GM18502 (cell line): ENCODE results near the gene IL19.
A peak's percentile ranks its signal among the peaks of the same experiment; 100 is the strongest.

Source experiments
- ATAC-seq: cut with Tn5 transposase; IDR thresholded peaks from one replicate; pipeline ENCODE4 v1.9.1; 2021; ENCODE audit warnings: mild to moderate bottlenecking; ENCODE audit not compliant: unreplicated experiment, poor library complexity

The IL19 gene

DNA sequence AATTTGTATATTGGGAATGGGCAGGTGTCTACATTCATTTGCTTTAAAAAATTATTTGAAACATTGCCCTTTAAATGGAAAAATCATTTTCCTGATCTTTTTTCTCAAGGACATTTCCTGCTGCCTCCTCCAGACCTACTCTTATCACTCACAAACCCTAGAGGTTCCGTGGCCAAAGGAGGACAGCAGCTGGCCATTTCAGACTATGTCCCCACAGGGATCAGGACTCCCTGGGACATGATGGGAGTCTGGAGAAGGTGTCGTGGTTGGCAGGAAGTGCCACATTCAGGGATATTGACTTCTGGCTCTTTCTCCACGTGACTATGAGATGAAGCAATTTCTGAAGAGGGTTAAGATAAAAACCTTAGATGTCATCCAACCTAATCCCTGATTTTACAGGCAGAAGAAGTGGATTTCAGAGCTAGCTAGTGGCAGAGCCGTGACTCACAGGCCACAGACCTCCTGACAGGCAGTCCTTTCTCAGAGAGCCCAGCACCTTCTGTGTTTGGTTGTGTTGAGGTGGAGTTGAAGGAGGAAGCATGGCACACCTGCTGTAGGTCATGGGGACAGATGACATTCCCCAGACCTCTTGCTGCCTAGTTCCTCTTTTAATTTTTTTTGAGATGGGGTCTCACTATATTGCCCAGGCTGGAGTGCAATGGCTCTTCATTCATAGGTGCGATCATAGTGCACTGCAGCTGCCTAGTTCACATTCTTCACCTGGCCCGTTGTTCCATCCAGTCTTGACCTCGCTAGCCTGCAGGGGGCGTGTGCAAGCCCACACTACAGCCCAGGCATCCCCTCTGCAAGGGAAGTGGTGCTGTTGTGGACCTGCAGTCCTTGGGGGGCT, 27.2 kb downstream of the IL19 start:
- ATAC-seq = no peak

DNA sequence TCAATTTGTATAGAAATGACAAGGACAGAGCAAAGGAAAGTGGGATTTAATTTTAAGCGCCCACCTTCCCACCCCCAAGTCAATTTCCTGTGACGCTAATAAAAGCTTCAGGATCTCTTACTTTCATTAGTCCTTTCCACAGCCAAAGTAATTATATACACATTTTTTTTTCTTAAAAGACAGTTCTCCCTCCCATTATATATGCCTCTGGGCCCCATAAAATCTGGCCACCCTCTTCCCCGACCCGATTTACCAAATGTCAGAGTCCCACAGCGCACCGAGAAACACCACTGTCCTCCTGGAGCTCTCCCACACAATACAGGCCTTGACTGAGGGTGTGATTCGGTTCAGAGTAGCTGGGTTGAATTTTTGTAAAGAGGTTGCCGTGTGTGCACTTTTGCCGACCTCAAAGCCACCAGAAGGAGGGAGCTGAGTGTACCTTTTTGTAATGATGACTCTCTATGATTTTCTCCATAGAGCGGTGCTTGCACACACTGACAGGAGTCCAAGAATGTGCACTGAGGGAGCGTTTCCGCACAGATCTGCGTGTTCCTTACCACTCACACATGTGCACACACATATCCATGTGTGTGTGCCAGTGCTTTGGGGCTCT, 27.9 kb downstream of the IL19 start:
- ATAC-seq = no peak

DNA sequence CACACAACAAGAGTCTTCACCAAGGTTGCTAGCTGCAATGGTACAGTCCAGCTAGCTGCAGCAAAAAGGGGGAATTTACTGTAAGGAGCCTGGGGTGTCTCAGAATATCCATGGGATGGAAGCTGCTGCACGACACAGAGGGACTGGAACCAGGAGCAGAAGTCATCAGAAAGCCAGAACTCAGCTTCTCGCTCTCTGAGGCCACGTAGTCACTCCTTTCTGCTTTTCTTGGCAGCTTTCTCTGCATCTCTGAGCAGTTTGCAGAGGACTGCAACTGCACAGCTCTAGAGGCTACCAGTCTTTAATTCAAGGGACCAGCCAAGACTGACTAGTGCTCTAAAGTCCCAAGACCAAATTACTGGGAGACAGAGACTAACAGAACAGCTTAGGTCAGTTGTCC, 28.7 kb downstream of the IL19 start:
- ATAC-seq = no peak

DNA sequence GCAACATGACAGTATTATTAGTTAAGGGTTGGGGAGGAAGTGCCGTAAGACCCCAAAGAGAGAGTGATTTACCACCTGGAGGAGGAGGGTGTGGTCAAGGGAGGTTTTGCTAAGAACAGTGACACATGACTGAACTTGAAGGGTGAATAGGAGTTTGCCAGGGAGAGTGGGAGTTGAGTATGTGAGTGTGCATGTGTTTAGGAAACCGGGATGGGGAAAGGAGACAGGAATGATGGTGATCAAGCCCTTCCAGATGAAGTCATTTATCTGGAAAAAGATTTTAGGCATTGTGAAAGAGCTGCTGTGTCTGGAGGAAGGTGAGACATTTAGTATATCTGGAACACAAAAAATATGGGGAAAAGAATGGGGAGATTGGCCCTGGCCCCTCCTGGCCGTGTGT, 29.8 kb downstream of the IL19 start:
- ATAC-seq = no peak

DNA sequence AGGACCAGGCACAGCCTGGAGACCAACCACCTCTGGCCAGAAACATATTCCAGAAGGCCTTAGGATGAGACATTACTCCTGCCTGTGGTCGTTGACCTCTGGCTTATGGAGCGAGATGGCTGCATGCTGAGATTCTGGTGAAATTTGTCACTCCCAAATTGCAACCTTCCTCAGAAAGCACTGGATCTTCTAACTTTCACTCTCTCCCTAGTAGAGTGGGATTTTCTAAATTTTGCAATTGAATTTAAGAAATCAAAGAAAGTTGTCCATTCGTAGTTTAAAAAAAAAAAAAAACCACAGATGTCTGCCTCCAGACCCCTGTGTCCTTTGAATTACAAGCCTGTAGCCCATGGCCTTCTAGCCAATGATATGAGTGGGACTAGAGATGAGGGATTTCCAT, 30.3 kb downstream of the IL19 start:
- ATAC-seq = no peak

DNA sequence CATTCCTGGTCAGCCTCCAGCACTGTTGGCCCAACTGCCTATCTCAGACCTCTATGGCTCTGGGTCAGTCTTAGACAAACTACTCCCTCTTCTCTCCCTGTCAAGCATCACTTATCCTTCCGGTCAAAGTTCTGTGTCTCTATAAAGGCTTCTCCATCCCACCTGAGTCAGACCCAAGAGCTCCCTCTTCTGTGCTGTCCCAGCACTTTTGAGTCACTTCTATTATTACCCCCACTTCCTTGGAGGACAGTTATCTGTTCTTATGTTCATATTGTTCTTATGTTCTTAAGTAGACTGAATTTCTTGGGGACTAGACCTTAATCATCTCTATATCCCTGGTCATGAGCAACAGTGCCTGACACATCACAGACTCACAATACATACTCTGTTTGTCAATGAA, 30.9 kb downstream of the IL19 start:
- no peak for ATAC-seq

DNA sequence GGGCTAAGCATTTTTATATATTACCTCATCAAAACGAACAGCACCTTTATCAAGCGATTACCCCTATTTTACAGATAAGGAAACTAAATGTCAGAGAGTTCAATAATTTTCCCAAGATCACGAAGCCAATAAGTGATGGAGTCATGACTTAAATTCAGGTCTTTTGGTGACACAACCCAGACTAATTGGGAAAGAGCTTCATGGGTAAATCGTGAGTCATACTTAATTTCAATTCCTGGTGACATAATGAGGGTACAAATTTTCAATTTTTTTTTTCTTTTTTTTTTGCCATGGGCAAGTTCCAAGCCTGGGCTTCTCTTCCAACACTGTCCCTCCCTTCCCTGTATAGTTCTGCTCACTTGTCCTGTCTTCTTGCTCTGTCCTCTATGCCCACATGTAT, 31.8 kb downstream of the IL19 start:
- ATAC-seq = no peak

DNA sequence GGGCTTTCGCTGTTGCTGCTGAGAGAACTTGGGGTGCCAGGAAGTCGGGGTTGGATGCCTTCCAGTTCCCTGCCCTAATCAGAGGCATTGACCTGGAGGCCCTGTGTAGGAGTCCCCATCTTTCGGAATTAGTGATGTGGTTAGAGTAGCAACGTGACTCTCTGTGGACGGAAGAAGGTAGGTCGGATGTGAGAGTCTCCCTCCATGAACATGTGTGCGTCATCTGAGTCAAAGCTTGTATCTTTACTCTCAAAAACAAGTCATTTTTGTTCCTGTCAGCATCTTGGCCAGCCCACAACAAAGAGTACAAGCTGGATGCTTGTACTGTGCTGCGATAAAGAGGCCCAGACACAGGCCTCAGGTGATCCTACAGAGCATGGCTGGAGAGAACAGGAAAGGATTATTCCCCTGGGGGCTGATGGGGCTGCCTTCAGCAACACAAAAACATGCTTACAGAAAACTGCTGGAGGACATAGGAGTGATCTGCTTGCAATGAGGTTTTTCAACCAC, 32.7 kb downstream of the IL19 start:
- peak; percentile 96 for ATAC-seq

DNA sequence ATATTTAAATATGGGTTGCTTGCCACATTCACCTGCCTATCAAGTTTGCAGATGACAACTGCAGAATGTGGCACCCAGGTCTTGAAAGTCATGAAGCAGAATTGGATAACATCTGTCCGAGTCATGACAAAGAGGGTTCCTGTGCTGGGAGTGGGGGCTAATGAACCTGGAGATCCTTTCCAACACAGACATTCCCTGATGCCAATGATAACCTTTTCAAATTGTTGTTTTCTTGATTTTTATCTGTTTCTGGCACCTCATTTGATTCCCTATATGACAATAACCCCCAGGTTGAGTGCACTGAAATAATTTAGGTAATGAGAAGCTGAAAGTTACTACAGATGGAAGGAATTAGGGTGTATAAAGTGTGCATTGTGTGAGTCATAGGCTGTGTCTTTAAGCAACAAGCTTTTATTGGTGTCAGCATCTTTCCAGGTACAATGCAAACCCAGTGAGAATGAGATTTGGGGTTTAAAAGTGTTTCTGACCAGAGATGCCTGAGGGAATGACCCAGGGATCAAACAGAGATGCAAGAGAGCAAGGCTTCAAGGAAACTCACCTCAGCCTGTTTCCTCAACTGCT, 33.7 kb downstream of the IL19 start:
- no peak for ATAC-seq

DNA sequence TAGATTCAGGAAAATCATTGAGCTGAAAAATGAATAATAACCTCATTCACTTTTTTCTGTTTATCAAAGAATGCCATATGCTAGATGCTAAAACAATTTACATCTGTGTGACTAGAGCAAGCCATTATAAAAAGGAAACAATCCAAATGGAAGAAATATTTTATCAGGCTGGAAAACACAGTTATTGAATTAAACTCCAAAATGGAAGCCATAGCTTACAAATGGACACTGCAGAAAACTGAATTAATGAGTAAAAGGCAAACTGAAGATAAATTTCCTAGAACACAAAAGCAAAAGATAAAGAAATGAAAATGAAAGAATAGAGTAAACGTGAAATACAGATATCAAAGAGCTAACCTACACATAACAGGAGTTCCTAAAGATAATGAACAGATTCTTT, 34.8 kb downstream of the IL19 start:
- no peak for ATAC-seq

DNA sequence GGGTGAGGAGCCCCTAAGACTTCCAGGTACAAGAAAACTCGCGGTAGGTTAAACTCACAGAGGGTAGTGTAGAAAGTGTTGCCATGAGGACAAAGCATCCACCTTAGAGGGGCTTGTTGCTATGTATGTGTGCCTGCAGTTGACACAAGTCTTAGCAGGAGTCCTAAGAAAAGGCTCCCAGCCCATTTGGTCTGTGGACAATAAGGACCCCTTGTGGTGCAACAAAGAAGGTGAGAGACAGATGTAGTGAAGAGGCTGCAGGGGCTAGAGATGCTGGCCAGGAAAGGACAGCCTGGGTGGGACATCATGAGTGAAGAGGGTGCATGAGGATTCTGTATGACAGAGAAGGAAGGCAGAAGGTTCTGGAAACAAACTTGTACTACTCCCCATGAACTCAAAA, 38.0 kb downstream of the IL19 start:
- ATAC-seq = peak; percentile 54

DNA sequence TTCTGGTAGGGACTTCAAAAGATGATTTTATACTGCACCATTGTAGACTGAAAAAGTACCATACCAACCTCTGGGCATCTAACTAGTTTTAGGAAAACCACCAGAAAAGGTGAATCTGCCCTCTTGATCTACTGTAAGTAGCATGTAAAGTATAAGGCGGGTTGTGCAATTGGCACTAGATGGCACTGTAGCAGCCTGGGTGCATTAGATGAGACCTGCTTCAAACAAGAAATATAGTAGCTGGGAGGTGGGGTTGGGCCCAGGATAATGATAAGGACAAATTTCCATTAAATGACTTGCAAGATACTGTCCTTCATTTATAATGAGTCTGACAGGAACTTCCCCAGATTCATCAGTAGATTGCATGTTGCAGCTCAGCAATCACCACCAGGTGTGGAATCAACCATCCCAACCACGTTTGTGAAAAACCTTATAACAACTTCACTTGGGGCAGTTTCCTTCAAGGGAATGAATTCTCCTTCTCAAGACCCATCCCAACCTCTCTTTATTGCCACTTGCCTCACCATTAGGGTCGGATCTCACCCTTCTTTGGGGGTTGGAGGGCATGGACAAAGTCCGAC, 39.0 kb downstream of the IL19 start:
- no peak for ATAC-seq

DNA sequence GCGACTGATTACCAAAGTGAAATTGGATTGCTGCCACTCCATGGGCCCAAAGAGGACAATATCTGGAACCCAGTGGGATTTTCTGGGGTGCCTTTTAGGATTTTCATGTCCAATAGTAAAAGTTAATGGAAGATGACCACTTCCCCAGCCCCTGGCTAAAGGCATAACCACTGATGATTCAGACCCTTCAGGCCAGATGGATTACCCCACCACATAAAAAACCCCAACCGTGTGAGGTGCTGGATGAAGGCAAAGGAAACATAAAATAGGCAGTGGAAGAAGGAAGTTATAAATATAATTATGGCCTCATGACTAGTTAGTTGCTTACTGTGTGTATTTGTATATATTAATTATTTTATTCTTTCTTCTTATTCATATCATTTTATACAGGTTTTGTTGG, 41.9 kb downstream of the IL19 start:
- no peak for ATAC-seq

DNA sequence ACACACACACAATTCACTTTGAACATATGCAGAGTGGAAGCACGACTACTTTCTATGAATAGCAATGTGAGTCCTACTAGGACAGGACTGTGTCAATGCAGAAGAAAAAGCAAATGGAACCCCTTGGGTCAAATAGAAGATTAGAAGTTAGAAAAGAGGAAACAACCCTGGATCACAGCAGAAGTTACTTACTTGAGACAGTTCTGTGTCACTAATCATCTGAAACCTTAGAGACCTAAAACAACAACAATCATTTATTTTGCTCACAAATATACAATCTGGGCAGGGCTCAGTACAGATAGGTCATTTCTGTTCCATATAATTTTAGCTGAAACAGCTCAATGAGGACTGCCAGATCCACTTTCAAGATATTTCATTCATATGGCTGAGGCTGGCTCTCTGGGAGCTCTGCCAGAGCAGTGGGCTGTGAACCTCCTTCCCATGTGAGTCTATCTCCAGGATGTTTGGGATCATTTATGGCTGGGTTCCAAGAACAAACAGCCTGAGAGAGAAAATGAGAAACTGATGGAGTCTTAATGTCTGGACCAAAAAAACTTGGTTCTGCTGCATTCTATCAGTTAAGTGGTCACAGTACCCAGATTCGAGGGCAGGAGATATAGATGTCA, 44.3 kb downstream of the IL19 start:
- ATAC-seq = no peak

DNA sequence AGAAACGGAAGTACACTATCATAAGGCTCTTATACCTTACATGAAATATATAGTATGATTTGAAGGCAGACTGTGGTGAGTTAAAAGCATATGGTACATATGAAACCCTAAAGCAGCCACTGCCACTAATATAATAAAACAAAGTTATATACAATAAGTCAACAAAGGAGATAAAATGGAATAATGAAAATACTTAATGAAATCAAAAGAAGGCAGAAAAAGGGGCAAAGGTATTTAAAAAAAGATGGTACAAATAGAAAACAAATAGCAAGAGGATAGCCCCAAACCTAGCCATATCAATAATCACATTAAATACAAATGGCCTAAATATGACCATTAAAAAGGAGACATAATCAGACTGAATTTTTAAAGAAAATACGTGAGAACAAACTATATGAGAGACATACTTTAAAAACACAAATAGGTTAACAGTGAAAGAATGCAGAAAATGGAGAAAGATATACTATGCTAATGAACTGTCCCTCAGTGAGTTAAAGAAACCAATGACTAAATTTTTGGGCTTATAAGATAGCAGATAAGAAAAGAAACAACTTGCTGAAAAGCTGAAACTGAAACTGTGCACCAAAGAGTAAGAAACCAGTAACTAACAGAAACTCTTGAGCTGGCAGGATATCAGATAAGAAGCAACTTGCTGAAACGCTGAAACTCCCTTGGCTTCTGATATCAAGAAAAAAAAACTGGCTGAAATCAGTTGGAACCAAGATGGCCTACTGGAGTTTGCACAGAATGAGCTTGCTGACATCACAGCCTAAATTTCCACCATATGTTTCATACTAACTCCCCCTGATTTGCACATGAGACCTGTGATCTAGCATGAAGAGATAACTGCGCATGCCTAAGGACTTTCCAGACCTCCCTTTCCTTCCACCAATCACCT, 46.1 kb downstream of the IL19 start:
- peak; percentile 70 for ATAC-seq

DNA sequence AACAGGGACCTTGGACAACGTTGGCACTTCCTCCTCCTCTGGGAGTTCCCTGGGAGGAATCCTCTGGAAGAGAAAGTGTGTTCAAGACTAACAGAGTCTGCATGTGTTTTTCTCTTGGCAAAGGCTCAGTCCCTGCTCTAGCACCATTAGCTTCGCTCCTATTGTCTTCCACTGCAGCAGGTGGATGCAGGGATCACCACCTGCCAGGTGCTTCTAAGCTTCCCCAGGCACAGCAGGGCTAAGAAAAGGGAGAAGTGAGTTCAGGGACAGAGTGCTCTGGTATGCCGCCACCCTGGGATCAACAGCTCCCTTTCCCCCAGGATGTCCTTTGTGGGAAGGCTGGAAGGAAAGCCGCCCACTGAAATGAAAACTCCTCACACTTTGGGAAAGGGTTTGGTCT, 50.9 kb downstream of the IL19 start:
- no peak for ATAC-seq

DNA sequence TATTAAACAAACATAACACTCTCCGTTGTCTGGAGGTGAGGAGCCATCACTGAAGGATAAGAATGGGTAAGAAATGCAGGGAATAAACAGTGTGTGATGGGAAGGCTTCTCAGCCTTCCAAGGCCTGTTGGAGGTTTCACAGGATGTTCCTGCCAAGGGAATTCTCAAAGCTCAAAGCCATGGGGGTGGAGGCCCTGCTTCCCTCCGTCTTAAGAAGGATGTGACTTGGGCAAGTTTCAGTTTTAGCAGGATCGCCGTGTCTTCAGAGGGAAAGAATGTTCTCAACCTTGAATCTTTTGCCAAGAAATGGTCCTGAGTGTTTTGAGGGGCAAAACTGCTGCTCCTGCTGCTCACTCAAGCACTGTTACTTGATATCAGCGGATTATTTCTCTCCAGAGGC, 53.2 kb downstream of the IL19 start:
- no peak for ATAC-seq

DNA sequence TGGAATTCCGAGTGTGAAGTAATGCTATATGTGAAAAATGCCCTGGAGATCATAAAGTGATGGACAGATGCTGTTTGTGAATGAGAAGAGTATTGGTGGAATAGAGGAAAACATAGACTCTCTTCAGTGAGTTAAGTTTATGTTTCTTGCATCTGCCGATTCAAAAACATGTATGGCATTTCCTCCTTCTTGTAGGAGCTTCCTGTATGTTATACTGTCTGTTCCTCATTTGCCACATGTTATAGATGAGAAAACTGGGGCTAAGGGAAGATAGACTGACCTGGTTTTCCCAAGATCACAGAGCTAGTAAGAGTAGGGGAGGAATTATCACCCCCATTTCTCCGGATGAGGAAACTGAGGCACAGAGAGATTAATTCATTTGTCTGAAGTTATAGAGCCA, 53.8 kb downstream of the IL19 start:
- ATAC-seq = no peak

DNA sequence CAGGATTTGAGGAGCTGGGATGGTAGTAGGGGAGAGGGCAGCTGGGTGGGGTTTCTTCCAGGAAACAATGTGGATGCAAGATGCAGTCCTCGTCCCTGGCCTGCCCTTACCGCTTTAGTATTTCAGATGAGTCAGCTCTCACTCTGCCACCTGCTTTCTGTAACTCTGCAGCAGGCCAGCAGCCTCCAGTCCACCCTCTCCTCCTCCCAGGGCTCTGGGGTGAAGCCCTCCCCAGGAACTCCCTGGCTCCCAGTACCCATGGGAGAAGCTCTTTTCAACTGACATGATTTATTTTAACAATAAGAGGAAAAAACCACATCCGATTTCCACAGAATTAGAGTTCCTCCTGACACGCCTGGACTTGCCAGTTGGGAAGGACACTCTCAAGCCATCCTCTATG, 55.8 kb downstream of the IL19 start:
- no peak for ATAC-seq

DNA sequence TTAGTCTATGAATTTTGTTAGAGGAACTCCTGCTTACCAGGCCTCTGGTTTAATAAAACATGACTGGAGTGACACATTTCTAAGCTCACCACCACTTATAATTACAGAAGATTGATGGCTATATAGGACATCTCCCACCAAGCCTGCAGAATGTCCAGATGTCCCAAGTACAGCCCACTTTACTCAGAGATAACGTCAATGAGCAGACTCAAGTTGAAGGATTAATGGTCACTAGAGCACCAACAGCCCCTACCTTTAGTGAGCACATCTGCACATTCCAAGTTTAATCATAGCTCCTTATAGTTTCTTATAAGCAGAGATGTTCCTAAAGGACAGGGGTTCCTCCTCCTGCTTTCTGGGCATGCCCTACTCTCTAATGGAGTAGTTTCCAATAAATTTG, 57.5 kb downstream of the IL19 start:
- ATAC-seq = no peak
